Activated CD4-positive, alpha-beta T cell treated with anti-CD3 and anti-CD28 coated beads for 24 hours (primary cell): Measurements from ENCODE around the gene ALDH4A1.
"Not testable (repeated sequence)": the region's sequence is repeated elsewhere in the genome, so short reads cannot be mapped to it uniquely, and the experiment has no call there.

ENCODE experiments used
- DNase-seq, 2 donors: peaks; one replicate each; pipeline ENCODE4 v3.0.0-alpha.2; 2020; ENCODE audit warnings: low read depth in 2 of 2

The ALDH4A1 gene

GRCh38 chr1:18901147-18901951 is 1.0 kb downstream of the ALDH4A1 start:
- no peak for DNase-seq

- no peak for DNase-seq
Measured at GRCh38 chr1:18900303-18900841, 2.0 kb downstream of the ALDH4A1 start.

GRCh38 chr1:18899363-18900049 is 2.8 kb downstream of the ALDH4A1 start:
- no peak for DNase-seq

GRCh38 chr1:18898567-18898966 is 3.8 kb downstream of the ALDH4A1 start:
- no peak for DNase-seq

- DNase-seq = no peak
Measured at GRCh38 chr1:18895317-18895716, 7.0 kb downstream of the ALDH4A1 start.

GRCh38 chr1:18893120-18893519 is 9.2 kb downstream of the ALDH4A1 start:
- no peak for DNase-seq

GRCh38 chr1:18891858-18892257 is 10.5 kb downstream of the ALDH4A1 start:
- not testable (repeated sequence) for DNase-seq

- DNase-seq = no peak
Measured at GRCh38 chr1:18891426-18891780, 11.0 kb downstream of the ALDH4A1 start.

GRCh38 chr1:18890706-18891425 is 11.5 kb downstream of the ALDH4A1 start:
- no peak for DNase-seq

- no peak for DNase-seq
Measured at GRCh38 chr1:18886003-18886335, 16.4 kb downstream of the ALDH4A1 start.

GRCh38 chr1:18885311-18886002 is 16.9 kb downstream of the ALDH4A1 start:
- DNase-seq = no peak

- DNase-seq = no peak
Measured at GRCh38 chr1:18884727-18885126, 17.6 kb downstream of the ALDH4A1 start.

- DNase-seq = no peak
Measured at GRCh38 chr1:18884419-18884717, 18.0 kb downstream of the ALDH4A1 start.

GRCh38 chr1:18883636-18884418 is 18.5 kb downstream of the ALDH4A1 start:
- DNase-seq = peak; percentile 70

GRCh38 chr1:18883079-18883478 is 19.3 kb downstream of the ALDH4A1 start:
- DNase-seq = no peak

- no peak for DNase-seq
Measured at GRCh38 chr1:18882486-18882885, 19.9 kb downstream of the ALDH4A1 start.

- DNase-seq = no peak
Measured at GRCh38 chr1:18881642-18882431, 20.5 kb downstream of the ALDH4A1 start.

- no peak for DNase-seq
Measured at GRCh38 chr1:18881164-18881563, 21.2 kb downstream of the ALDH4A1 start.

GRCh38 chr1:18880585-18880984 is 21.8 kb downstream of the ALDH4A1 start:
- DNase-seq = no peak

- DNase-seq = no peak
Measured at GRCh38 chr1:18879791-18880309, 22.5 kb downstream of the ALDH4A1 start.
